ENCODE data around the gene SYF2. TPM values are rescaled to one million over a fixed set of nuclear protein-coding genes. Genes with fewer than 3 reads are reported as not detected.
"Not testable (repeated sequence)": the region's sequence is repeated elsewhere in the genome, so short reads cannot be mapped to it uniquely, and the experiment has no call there.

The SYF2 gene
- total and polyA plus RNA-seq, 2 donors (not counting 1 experiment from before 2014, with no cell fraction given), result 41.6 to 42.4 TPM

DNA sequence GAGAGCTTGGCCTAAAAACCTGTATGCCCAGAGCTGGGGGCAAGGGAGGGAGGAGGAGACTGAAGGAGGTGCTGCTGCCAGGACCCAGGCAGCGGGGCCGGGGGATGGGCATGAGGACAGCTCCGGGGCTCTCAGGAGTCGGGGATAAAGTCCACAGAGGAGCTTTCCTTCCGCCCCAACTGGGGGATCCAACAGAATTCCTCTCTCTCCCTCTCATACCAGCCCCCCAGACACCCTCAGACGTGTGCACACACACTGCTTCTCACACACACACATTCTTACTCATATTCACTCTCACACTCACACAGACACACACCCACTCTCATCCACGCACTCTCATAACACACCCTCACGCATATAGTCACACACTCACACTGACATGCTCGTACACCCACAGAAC lies 39.1 kb downstream of the SYF2 start:
- Histone ChIP-seq H4K20me1 (ENCODE audit: control insufficient read depth, extremely low read depth, insufficient read depth, low read length) (no peaks in the 10 kb centered on the region), H3K4me1 (ENCODE audit: control insufficient read depth, extremely low read depth, insufficient read depth, low read length) (no peaks in the 10 kb centered on the region), H2AFZ (ENCODE audit: low read length) (no peak overlapping the region), H3K4me2 (ENCODE audit: extremely low read depth, insufficient read depth, low read length) (no peak overlapping the region), H3K27ac (ENCODE audit: insufficient read depth, low read length) (no peak overlapping the region), H3K9ac (ENCODE audit: insufficient read depth, low read length) (no peak overlapping the region), H3K79me2 (ENCODE audit: control insufficient read depth, insufficient read depth, low read length) (no peaks in the 10 kb centered on the region), H3K9me3 (ENCODE audit: control insufficient read depth, insufficient read depth, low read depth, low read length) (no peaks in the 10 kb centered on the region), H3K36me3 (ENCODE audit: control insufficient read depth, insufficient read depth, low read length) (no peaks in the 10 kb centered on the region), H3K4me3 (replicated peaks in 1 of 4; ENCODE audit: control extremely low read depth in 1 of 4, insufficient read depth in 1 of 4, low read depth in 3 of 4, low read length in 4 of 4) (no peak overlapping the region), H3K27me3 (ENCODE audit: control insufficient read depth, insufficient read depth, low read length) (no peaks in the 10 kb centered on the region)
- DNase-seq (ENCODE audit: low read depth in 2 of 2), result no peak
- TF ChIP-seq CTCF (conservative IDR thresholded peaks at IDR 0.05 in 1 of 2, IDR thresholded peaks at IDR 0.05 in 1 of 2; ENCODE audit: low read depth in 1 of 2, low read length in 2 of 2), result no peak
- TF ChIP-seq EZH2 (IDR thresholded peaks at IDR 0.05; ENCODE audit: low read length, missing control alignments), result no peak

DNA sequence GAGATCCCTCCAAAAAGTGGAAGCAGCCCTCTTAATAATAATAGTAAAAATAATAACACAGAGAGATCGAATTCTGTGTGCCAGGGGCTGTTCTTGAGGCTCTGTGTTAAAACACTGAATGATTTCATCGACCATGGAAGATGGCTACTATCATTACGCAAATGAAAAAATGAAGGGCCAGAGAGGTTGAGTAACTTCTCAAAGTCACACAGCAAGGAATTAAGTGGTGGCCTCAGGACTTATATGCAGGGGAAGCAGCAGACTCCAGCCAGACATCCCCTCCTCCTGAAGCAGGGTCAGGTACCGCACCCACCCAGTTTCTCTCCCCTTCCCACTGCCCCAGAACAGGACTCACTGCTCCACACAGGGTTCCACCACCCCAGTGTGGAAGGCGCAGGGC lies 40.1 kb downstream of the SYF2 start:
- H3K9ac ChIP-seq (ENCODE audit: insufficient read depth, low read length), result no peak overlapping the region
- no peaks in the 10 kb centered on the region for H3K27me3 ChIP-seq (ENCODE audit: control insufficient read depth, insufficient read depth, low read length)
- H3K9me3 ChIP-seq (ENCODE audit: control insufficient read depth, insufficient read depth, low read depth, low read length), result no peaks in the 10 kb centered on the region
- H3K4me3 ChIP-seq (replicated peaks in 1 of 4; ENCODE audit: control extremely low read depth in 1 of 4, insufficient read depth in 1 of 4, low read depth in 3 of 4, low read length in 4 of 4), result no peak overlapping the region
- DNase-seq (ENCODE audit: low read depth in 2 of 2), result no peak
- H3K4me2 ChIP-seq (ENCODE audit: extremely low read depth, insufficient read depth, low read length), result no peak overlapping the region
- H2AFZ ChIP-seq (ENCODE audit: low read length), result no peak overlapping the region
- H3K79me2 ChIP-seq (ENCODE audit: control insufficient read depth, insufficient read depth, low read length), result no peaks in the 10 kb centered on the region
- H3K27ac ChIP-seq (ENCODE audit: insufficient read depth, low read length), result no peak overlapping the region
- no peaks in the 10 kb centered on the region for H4K20me1 ChIP-seq (ENCODE audit: control insufficient read depth, extremely low read depth, insufficient read depth, low read length)
- no peaks in the 10 kb centered on the region for H3K4me1 ChIP-seq (ENCODE audit: control insufficient read depth, extremely low read depth, insufficient read depth, low read length)
- no peaks in the 10 kb centered on the region for H3K36me3 ChIP-seq (ENCODE audit: control insufficient read depth, insufficient read depth, low read length)
- TF ChIP-seq CTCF (conservative IDR thresholded peaks at IDR 0.05 in 1 of 2, IDR thresholded peaks at IDR 0.05 in 1 of 2; ENCODE audit: low read depth in 1 of 2, low read length in 2 of 2) (no peak), EZH2 (IDR thresholded peaks at IDR 0.05; ENCODE audit: low read length, missing control alignments) (no peak)

GRCh38 chr1:25190260-25190659 lies 42.0 kb downstream of the SYF2 start:
- Histone ChIP-seq H3K4me1 (ENCODE audit: control insufficient read depth, extremely low read depth, insufficient read depth, low read length) (no peaks in the 10 kb centered on the region), H3K27me3 (ENCODE audit: control insufficient read depth, insufficient read depth, low read length) (peaks cover 3% of the 10 kb centered on the region), H3K27ac (ENCODE audit: insufficient read depth, low read length) (no peak overlapping the region), H3K9me3 (ENCODE audit: control insufficient read depth, insufficient read depth, low read depth, low read length) (no peaks in the 10 kb centered on the region), H3K79me2 (ENCODE audit: control insufficient read depth, insufficient read depth, low read length) (no peaks in the 10 kb centered on the region), H3K36me3 (ENCODE audit: control insufficient read depth, insufficient read depth, low read length) (no peaks in the 10 kb centered on the region), H4K20me1 (ENCODE audit: control insufficient read depth, extremely low read depth, insufficient read depth, low read length) (no peaks in the 10 kb centered on the region), H2AFZ (ENCODE audit: low read length) (no peak overlapping the region), H3K9ac (ENCODE audit: insufficient read depth, low read length) (no peak overlapping the region), H3K4me3 (replicated peaks in 1 of 4; ENCODE audit: control extremely low read depth in 1 of 4, insufficient read depth in 1 of 4, low read depth in 3 of 4, low read length in 4 of 4) (no peak overlapping the region), H3K4me2 (ENCODE audit: extremely low read depth, insufficient read depth, low read length) (no peak overlapping the region)
- no peak for TF ChIP-seq CTCF (conservative IDR thresholded peaks at IDR 0.05 in 1 of 2, IDR thresholded peaks at IDR 0.05 in 1 of 2; ENCODE audit: low read depth in 1 of 2, low read length in 2 of 2)
- no peak for TF ChIP-seq EZH2 (IDR thresholded peaks at IDR 0.05; ENCODE audit: low read length, missing control alignments)
- DNase-seq (ENCODE audit: low read depth in 2 of 2), result no peak

GRCh38 chr1:25187904-25188303 lies 44.4 kb downstream of the SYF2 start:
- not testable (repeated sequence) for H2AFZ ChIP-seq (ENCODE audit: low read length); H3K27ac ChIP-seq (ENCODE audit: insufficient read depth, low read length); DNase-seq (ENCODE audit: low read depth in 2 of 2); H3K4me1 ChIP-seq (ENCODE audit: control insufficient read depth, extremely low read depth, insufficient read depth, low read length); H3K9me3 ChIP-seq (ENCODE audit: control insufficient read depth, insufficient read depth, low read depth, low read length); H3K4me2 ChIP-seq (ENCODE audit: extremely low read depth, insufficient read depth, low read length); H3K79me2 ChIP-seq (ENCODE audit: control insufficient read depth, insufficient read depth, low read length); H3K4me3 ChIP-seq (replicated peaks in 1 of 4; ENCODE audit: control extremely low read depth in 1 of 4, insufficient read depth in 1 of 4, low read depth in 3 of 4, low read length in 4 of 4); H3K9ac ChIP-seq (ENCODE audit: insufficient read depth, low read length); H3K27me3 ChIP-seq (ENCODE audit: control insufficient read depth, insufficient read depth, low read length); H3K36me3 ChIP-seq (ENCODE audit: control insufficient read depth, insufficient read depth, low read length); H4K20me1 ChIP-seq (ENCODE audit: control insufficient read depth, extremely low read depth, insufficient read depth, low read length)
